Mucosa of stomach (tissue), 1 donor: ENCODE results near the gene TXNDC17.
"Not testable (repeated sequence)": the region's sequence is repeated elsewhere in the genome, so short reads cannot be mapped to it uniquely, and the experiment has no call there.

Source experiments
- H3K27me3 ChIP-seq: one replicate; pipeline ENCODE4 v1.7.0; 2013; ENCODE audit warnings: mild to moderate bottlenecking, low read length; ENCODE audit not compliant: control insufficient read depth, insufficient read depth
- H3K36me3 ChIP-seq: one replicate; pipeline ENCODE4 v1.7.0; 2013; ENCODE audit warnings: low read length; ENCODE audit not compliant: control insufficient read depth, insufficient read depth
- H3K4me1 ChIP-seq: one replicate; pipeline ENCODE4 v1.7.0; 2013; ENCODE audit warnings: mild to moderate bottlenecking, low read length; ENCODE audit not compliant: control insufficient read depth, insufficient read depth
- H3K4me3 ChIP-seq: one replicate; pipeline ENCODE4 v1.7.0; 2013; ENCODE audit warnings: low read length
- H3K9ac ChIP-seq: one replicate; pipeline ENCODE4 v1.7.0; 2013; ENCODE audit warnings: mild to moderate bottlenecking, low read length, moderate library complexity
- H3K9me3 ChIP-seq: one replicate; pipeline ENCODE4 v1.7.0; 2013; ENCODE audit warnings: mild to moderate bottlenecking, low read length, moderate library complexity; ENCODE audit not compliant: control insufficient read depth
- donor health status: Pancreatic carcinoma.

TXNDC17 gene

DNA sequence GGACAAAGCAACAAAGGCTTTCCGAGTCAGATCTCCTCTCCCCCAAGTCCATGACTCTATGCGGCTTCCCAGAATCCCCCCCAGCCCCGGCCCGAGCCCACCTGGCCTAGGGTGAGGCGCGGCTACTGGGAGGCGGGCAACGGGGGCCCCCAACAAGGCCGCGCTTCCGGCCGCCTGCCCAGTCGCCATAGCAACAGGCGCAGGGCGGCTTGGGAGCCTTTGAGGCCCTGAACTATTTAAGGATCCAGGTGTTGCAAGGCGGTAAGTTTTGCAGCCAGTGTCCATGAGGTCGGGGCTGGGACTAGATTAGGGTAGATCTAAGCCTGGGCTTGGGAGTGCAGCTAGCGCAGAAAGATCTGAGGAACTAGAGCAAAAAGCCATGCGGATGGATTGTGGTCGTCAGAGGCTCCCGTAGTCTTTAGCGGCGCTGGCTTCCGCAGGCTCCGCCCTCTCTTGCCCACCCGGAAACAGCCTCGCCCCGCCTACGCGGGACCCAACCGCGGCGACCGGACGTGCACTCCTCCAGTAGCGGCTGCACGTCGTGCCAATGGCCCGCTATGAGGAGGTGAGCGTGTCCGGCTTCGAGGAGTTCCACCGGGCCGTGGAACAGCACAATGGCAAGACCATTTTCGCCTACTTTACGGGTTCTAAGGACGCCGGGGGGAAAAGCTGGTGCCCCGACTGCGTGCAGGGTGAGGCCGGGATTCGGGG, at the start of gene TXNDC17, which contains the start of gene KIAA0753:
Gene TXNDC17 (plus strand): TSS at position 525 of the 711 bp plus-strand sequence. CDS start 23 bp downstream, at position 548.
Gene KIAA0753 (minus strand): TSS at position 176 of the 711 bp plus-strand sequence. CDS start 5,608 bp downstream, outside the sequence.
- H3K4me3 ChIP-seq = peak within 1 kb of the TSS; percentile 88
- peaks cover 21% of the 10 kb centered on the region for H3K4me1 ChIP-seq
- H3K9ac ChIP-seq = peak within 1 kb of the TSS; percentile 62
- H3K36me3 ChIP-seq = no peaks in the 10 kb centered on the region
- no peaks in the 10 kb centered on the region for H3K9me3 ChIP-seq
- no peaks in the 10 kb centered on the region for H3K27me3 ChIP-seq

GRCh38 chr17:6591599-6592158, 49.2 kb upstream of the TXNDC17 start:
- H3K27me3 ChIP-seq = no peaks in the 10 kb centered on the region
- H3K36me3 ChIP-seq = peaks cover 9% of the 10 kb centered on the region

DNA sequence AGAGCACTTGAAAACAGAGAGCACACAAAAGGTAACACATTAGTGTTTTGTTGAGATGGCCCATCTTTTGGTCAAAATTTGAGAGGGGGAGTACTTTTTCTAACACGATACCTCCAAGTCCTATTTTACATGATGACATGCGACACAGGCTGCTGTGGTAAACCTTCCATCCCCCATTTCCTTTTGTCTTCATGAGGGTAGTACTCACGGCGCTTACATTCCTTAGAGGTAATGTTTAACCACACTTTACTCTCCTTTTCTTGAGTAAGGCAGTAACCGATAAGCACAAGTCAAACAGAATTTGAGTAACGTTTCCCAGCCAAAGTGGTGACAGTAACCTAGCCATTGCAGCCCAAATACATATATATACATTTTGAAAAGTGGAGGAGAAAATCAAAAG, 48.7 kb upstream of the TXNDC17 start:
- Histone ChIP-seq H3K4me3 (no peak overlapping the region), H3K9me3 (no peaks in the 10 kb centered on the region), H3K4me1 (no peaks in the 10 kb centered on the region), H3K36me3 (peaks cover 9% of the 10 kb centered on the region), H3K9ac (no peak overlapping the region), H3K27me3 (no peaks in the 10 kb centered on the region)

More at GRCh38 chr17:6591599-6592158, 49.2 kb upstream of the TXNDC17 start:
- Histone ChIP-seq H3K9ac (no peak overlapping the region), H3K9me3 (no peaks in the 10 kb centered on the region), H3K4me3 (no peak overlapping the region), H3K4me1 (no peaks in the 10 kb centered on the region)

- not testable (repeated sequence) for H3K9ac ChIP-seq, H3K36me3 ChIP-seq, H3K4me3 ChIP-seq, H3K4me1 ChIP-seq, H3K9me3 ChIP-seq, H3K27me3 ChIP-seq
Observed at GRCh38 chr17:6593371-6593770, 47.5 kb upstream of the TXNDC17 start.

- Histone ChIP-seq H3K4me3 (no peak overlapping the region), H3K36me3 (no peaks in the 10 kb centered on the region), H3K9me3 (no peaks in the 10 kb centered on the region), H3K9ac (no peak overlapping the region), H3K4me1 (peaks cover 23% of the 10 kb centered on the region), H3K27me3 (no peaks in the 10 kb centered on the region)
Observed at GRCh38 chr17:6596081-6596480, 44.8 kb upstream of the TXNDC17 start.

GRCh38 chr17:6596511-6596910, 44.3 kb upstream of the TXNDC17 start:
- no peaks in the 10 kb centered on the region for H3K27me3 ChIP-seq
- H3K9ac ChIP-seq = no peak overlapping the region
- no peaks in the 10 kb centered on the region for H3K9me3 ChIP-seq
- H3K4me1 ChIP-seq = peaks cover 23% of the 10 kb centered on the region
- no peaks in the 10 kb centered on the region for H3K36me3 ChIP-seq
- H3K4me3 ChIP-seq = no peak overlapping the region

DNA sequence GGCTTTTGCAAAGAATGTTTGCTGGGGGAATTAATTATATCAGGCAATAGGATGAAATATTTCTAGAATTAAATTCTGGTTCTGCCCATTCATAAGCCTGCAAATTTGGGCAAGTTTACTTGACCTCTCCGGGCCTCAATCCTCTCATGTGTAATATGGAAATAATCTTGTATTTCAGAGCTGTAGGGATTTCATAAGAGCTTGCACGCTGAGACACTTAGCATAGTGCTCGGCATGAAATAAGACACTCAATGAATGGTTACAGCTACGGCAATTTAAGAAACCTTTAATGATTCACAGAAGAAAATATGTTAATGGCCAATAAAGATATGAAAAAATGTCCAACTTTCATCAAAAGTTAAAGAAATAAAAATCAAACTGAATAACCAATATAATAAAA, 43.9 kb upstream of the TXNDC17 start:
- Histone ChIP-seq H3K9ac (no peak overlapping the region), H3K27me3 (no peaks in the 10 kb centered on the region), H3K9me3 (no peaks in the 10 kb centered on the region), H3K4me3 (no peak overlapping the region), H3K36me3 (no peaks in the 10 kb centered on the region), H3K4me1 (peaks cover 23% of the 10 kb centered on the region)

GRCh38 chr17:6597727-6598126, 43.1 kb upstream of the TXNDC17 start:
- H3K4me1 ChIP-seq = peaks cover 23% of the 10 kb centered on the region
- H3K9me3 ChIP-seq = no peaks in the 10 kb centered on the region
- no peak overlapping the region for H3K9ac ChIP-seq
- no peak overlapping the region for H3K4me3 ChIP-seq
- no peaks in the 10 kb centered on the region for H3K27me3 ChIP-seq
- no peaks in the 10 kb centered on the region for H3K36me3 ChIP-seq

DNA sequence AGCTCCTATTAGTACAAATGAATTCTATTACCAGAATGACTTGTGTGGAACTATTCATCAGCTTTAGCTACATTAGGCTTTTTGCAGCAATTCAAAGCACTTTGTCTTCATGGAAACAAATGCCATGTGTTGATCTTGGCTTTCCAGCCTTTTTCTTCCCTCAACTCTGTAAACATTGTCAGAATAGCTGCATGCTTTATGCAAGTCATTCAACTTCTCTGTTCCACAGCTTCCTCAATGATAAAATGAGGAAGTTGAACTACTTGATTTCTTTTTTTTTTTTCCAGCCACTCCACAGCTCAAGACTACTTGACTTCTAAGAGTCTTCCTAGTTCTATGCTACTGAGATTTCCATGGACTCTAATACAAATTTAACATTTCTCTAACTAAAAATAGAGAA, 41.5 kb upstream of the TXNDC17 start:
- Histone ChIP-seq H3K36me3 (no peaks in the 10 kb centered on the region), H3K4me3 (no peak overlapping the region), H3K9ac (no peak overlapping the region)

GRCh38 chr17:6602141-6602540, 38.7 kb upstream of the TXNDC17 start:
- Histone ChIP-seq H3K4me1 (peaks cover 23% of the 10 kb centered on the region), H3K27me3 (no peaks in the 10 kb centered on the region), H3K9ac (no peak overlapping the region), H3K9me3 (no peaks in the 10 kb centered on the region), H3K4me3 (no peak overlapping the region), H3K36me3 (no peaks in the 10 kb centered on the region)

More for the DNA sequence above, 41.5 kb upstream of the TXNDC17 start:
- H3K27me3 ChIP-seq = no peaks in the 10 kb centered on the region
- no peaks in the 10 kb centered on the region for H3K9me3 ChIP-seq
- peaks cover 23% of the 10 kb centered on the region for H3K4me1 ChIP-seq

DNA sequence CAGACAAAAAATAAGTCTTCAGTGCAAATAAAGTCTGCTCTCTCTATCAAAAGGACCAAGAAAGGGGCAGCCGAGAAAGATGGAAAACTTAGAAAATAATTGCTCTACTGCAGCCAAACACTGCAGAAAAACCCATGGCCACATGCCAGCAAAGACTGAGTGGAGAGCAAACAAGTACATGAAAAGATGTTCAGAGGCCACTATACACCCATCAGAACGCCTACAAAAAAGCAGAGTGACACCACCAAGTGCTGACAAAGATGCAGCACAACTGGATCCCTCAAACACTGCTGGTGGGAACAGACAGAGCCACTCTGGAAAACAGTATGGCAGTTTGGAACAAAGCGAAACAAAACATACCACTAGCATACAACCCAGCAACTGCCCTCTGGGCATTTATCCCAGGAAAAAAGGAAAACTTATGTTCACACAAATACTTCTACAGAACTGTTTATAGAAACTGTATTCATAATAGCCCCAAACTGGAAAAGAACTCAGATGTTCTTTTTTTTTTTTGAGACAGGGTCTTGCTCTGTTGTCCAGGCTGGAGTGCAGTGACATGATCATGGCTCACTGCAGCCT, 37.0 kb upstream of the TXNDC17 start:
- Histone ChIP-seq H3K9me3 (no peaks in the 10 kb centered on the region), H3K4me3 (no peak overlapping the region), H3K4me1 (peaks cover 11% of the 10 kb centered on the region), H3K36me3 (peaks cover 6% of the 10 kb centered on the region), H3K9ac (no peak overlapping the region), H3K27me3 (no peaks in the 10 kb centered on the region)

- H3K9ac ChIP-seq = no peak overlapping the region
- H3K36me3 ChIP-seq = peaks cover 6% of the 10 kb centered on the region
- H3K4me3 ChIP-seq = no peak overlapping the region
- H3K4me1 ChIP-seq = peaks cover under 1% of the 10 kb centered on the region
- H3K27me3 ChIP-seq = no peaks in the 10 kb centered on the region
- H3K9me3 ChIP-seq = no peaks in the 10 kb centered on the region
Observed at GRCh38 chr17:6605142-6605541, 35.7 kb upstream of the TXNDC17 start.
